Breast epithelium (tissue), 3 donors: ENCODE measurements around the gene KITLG.

ENCODE experiments used
- CTCF ChIP-seq, 3 donors: fragments of 450-650 bp; IDR thresholded peaks; one replicate each; pipeline ENCODE4 v1.5.1; 2016 to 2017; ENCODE audit warnings: antibody characterized with exemption in 3 of 3, mild to moderate bottlenecking in 3 of 3, moderate library complexity in 3 of 3
- POLR2A ChIP-seq: fragments of 450-650 bp; IDR thresholded peaks from one replicate; pipeline ENCODE4 v1.6.1; 2016; ENCODE audit warnings: antibody characterized with exemption, mild to moderate bottlenecking, moderate library complexity

GRCh38 chr12:88448337-88448915 lies 131.8 kb downstream of the KITLG start:
- TF ChIP-seq POLR2A: no peak
- TF ChIP-seq CTCF (IDR thresholded peaks at IDR 0.05): no peak
